Panc1 (cell line): ENCODE measurements around the gene CSMD2. TPM values are rescaled to one million over a fixed set of nuclear protein-coding genes. Genes with fewer than 3 reads are reported as not detected.

ENCODE experiments used
- ATAC-seq: fragments of 200-7000 bp; cut with Tn5 transposase; 2 replicates; pipeline ENCODE4 v1.9.1; 2020; ENCODE audit warnings: mild to moderate bottlenecking, moderate library complexity
- BruUV-seq: library from RNA; stranded (reverse); fragments of 400-500 nt; replicated peaks from 2 replicates; lab custom pipeline; 2021; lab: Mats Ljungman, UMichigan
- CTCF ChIA-PET: fragments of 300-600 bp; sonication (Branson Sonifier 250); formaldehyde crosslinking; loops from one replicate; lab custom pipeline; 2022; ENCODE audit warnings: antibody characterized with exemption; lab: Charles Lee
- POLR2A ChIA-PET: fragments of 300-600 bp; sonication (Branson Sonifier 250); formaldehyde crosslinking; loops from one replicate; lab custom pipeline; 2022; ENCODE audit warnings: antibody characterized with exemption; lab: Charles Lee
- DNase-seq: peaks from one replicate; pipeline ENCODE4 v3.0.0-alpha.2; 2010; ENCODE audit warnings: low read depth, low spot score
- H3K27ac ChIP-seq: 2 replicates; pipeline ENCODE4 v1.5.1; 2011; ENCODE audit warnings: mild to moderate bottlenecking, low read length, inconsistent platforms
- H3K27me3 ChIP-seq: fragments of 200-500 bp; sonication (Bioruptor generic); 2 replicates; pipeline ENCODE4 v1.6.0; 2014; ENCODE audit warnings: low read length, inconsistent platforms; ENCODE audit not compliant: control insufficient read depth, insufficient read depth
- H3K36me3 ChIP-seq: fragments of 200-500 bp; sonication (Bioruptor generic); 2 replicates; pipeline ENCODE4 v1.5.1; 2014; ENCODE audit warnings: inconsistent platforms, mild to moderate bottlenecking, low read length, moderate library complexity; ENCODE audit not compliant: control insufficient read depth, insufficient read depth
- H3K4me1 ChIP-seq: 2 replicates; pipeline ENCODE4 v1.5.1; 2011; ENCODE audit warnings: inconsistent platforms, mild to moderate bottlenecking, low read length, moderate library complexity; ENCODE audit not compliant: control insufficient read depth, insufficient read depth
- H3K4me3 ChIP-seq, 2 experiments: 2 replicates each; pipeline ENCODE4 v1.5.1; 2011 to 2012; ENCODE audit warnings: low read depth in 2 of 2, low read length in 2 of 2, mild to moderate bottlenecking in 2 of 2, inconsistent platforms in 1 of 2, moderate library complexity in 1 of 2
- H3K9me3 ChIP-seq: fragments of 200-500 bp; sonication (Bioruptor generic); 2 replicates; pipeline ENCODE4 v1.5.1; 2014; ENCODE audit warnings: low read depth, mild to moderate bottlenecking, inconsistent platforms, low read length, moderate library complexity; ENCODE audit not compliant: control insufficient read depth, insufficient read depth
- CTCF ChIP-seq: fragments of 450-650 bp; IDR thresholded peaks from 2 replicates; pipeline ENCODE4 v1.5.1; 2017; ENCODE audit warnings: mild to moderate bottlenecking
- POLR2AphosphoS5 ChIP-seq: IDR thresholded peaks from 2 replicates; pipeline ENCODE4 v1.6.1; 2012; ENCODE audit warnings: mild to moderate bottlenecking, low read depth, low read length, moderate library complexity
- REST ChIP-seq, 2 experiments: IDR thresholded peaks; 2 replicates each; pipeline ENCODE4 v1.6.1; 2011 to 2012; ENCODE audit warnings: low read depth in 2 of 2, control low read depth in 1 of 2, low read length in 1 of 2, mild to moderate bottlenecking in 1 of 2, moderate library complexity in 1 of 2; ENCODE audit not compliant: insufficient read depth in 1 of 2
- SIN3A ChIP-seq: IDR thresholded peaks from 2 replicates; pipeline ENCODE4 v1.6.1; 2012; ENCODE audit warnings: low read depth, mild to moderate bottlenecking, low read length, moderate library complexity, borderline replicate concordance; ENCODE audit not compliant: insufficient read depth
- TCF7L2 ChIP-seq: IDR thresholded peaks from 2 replicates; pipeline ENCODE4 v1.6.1; 2011; ENCODE audit warnings: mild to moderate bottlenecking, low read depth, low read length, inconsistent platforms
- in situ Hi-C: cut with HindIII; loops from 2 replicates; pipeline ENCODE4 v1.10.0; 2016; ENCODE audit warnings: low sequenced_read_pairs, low pct_unique_long_range_greater_than_20kb
- intact Hi-C: fragments of 100-400 bp; cut with micrococcal nuclease; formaldehyde crosslinking; loops from one replicate; pipeline ENCODE4 v1.10.0; 2022; ENCODE audit not compliant: unreplicated experiment
- total RNA-seq: library from RNA; stranded (reverse); gene quantifications from one replicate; pipeline ENCODE4 v1.2.1, GENCODE V29; 2021; ENCODE audit not compliant: unreplicated experiment

CSMD2 gene
- total RNA-seq, 1 experiment from 2014 or later = not detected

GRCh38 chr1:33874636-33875035 is 290.4 kb downstream of the CSMD2 start:
- no peaks in the 10 kb centered on the region for H3K36me3 ChIP-seq
- ATAC-seq = no peak
- H3K4me3 ChIP-seq = no peak overlapping the region
- H3K9me3 ChIP-seq = no peaks in the 10 kb centered on the region
- BruUV-seq = no TSS peak
- H3K27ac ChIP-seq = no peak overlapping the region
- peaks cover 4% of the 10 kb centered on the region; the same call in 1 of the 2 replicates for H3K27me3 ChIP-seq
- TF ChIP-seq CTCF = no peak
- no peak for TF ChIP-seq TCF7L2
- TF ChIP-seq POLR2AphosphoS5 = no peak
- TF ChIP-seq SIN3A = no peak
- TF ChIP-seq REST (IDR thresholded peaks at IDR 0.05; ENCODE audit: insufficient read depth in 1 of 2, low read depth in 2 of 2, low read length in 1 of 2) = no peak
- intact Hi-C loops = no loop called here
- H3K4me1 ChIP-seq = no peaks in the 10 kb centered on the region
- ChIA-PET POLR2A (no interaction called here), CTCF (no interaction called here)
- DNase-seq = no peak
- in situ Hi-C loops = no loop called here

GRCh38 chr1:33872683-33873082 is 292.3 kb downstream of the CSMD2 start:
- ChIA-PET CTCF (no interaction called here), POLR2A (no interaction called here)
- no peak overlapping the region for H3K27ac ChIP-seq
- H3K4me1 ChIP-seq = no peaks in the 10 kb centered on the region
- in situ Hi-C loops (no loop called here), intact Hi-C loops (no loop called here)
- DNase-seq = no peak
- TF ChIP-seq REST (IDR thresholded peaks at IDR 0.05; ENCODE audit: insufficient read depth in 1 of 2, low read depth in 2 of 2, low read length in 1 of 2) (no peak), SIN3A (no peak), CTCF (no peak), TCF7L2 (no peak), POLR2AphosphoS5 (no peak)
- H3K36me3 ChIP-seq = no peaks in the 10 kb centered on the region
- H3K27me3 ChIP-seq = peaks cover 4% of the 10 kb centered on the region; the same call in 1 of the 2 replicates
- ATAC-seq = no peak
- no peak overlapping the region for H3K4me3 ChIP-seq
- no peaks in the 10 kb centered on the region for H3K9me3 ChIP-seq
- BruUV-seq = no TSS peak
